K562 (cell line): ENCODE measurements around the gene CPT1B.

Experiments used
- CBX1 ChIP-seq: sonication (generic); IDR thresholded peaks from 2 replicates; pipeline ENCODE4 v1.6.1; 2016; ENCODE audit warnings: antibody characterized with exemption, low read depth, mild to moderate bottlenecking
- CBX2 ChIP-seq: fragments of 200-600 bp; sonication (generic); IDR thresholded peaks from one replicate; pipeline ENCODE4 v1.6.1; 2012; ENCODE audit warnings: mild to moderate bottlenecking, low read length, inconsistent platforms; ENCODE audit not compliant: insufficient read depth, poor library complexity, severe bottlenecking
- CBX5 ChIP-seq: IDR thresholded peaks from 2 replicates; pipeline ENCODE4 v1.6.1; 2014; ENCODE audit warnings: low read depth, borderline replicate concordance
- CTCF ChIP-seq, 3 experiments: IDR thresholded peaks in 2 of 3; conservative IDR thresholded peaks in 1 of 3; 2 replicates each; pipeline ENCODE4 v1.5.1; 2011 to 2012; ENCODE audit warnings: low read length in 3 of 3, mild to moderate bottlenecking in 3 of 3, control low read depth in 2 of 3, improper control_type of control experiment in 1 of 3, inconsistent platforms in 1 of 3, low read depth in 1 of 3, mixed read lengths in 1 of 3, moderate library complexity in 1 of 3; ENCODE audit not compliant: insufficient read depth in 2 of 3
- MTA3 ChIP-seq: fragments of 450-650 bp; formaldehyde crosslinking; IDR thresholded peaks from 2 replicates; pipeline ENCODE4 v1.6.1; 2017; ENCODE audit warnings: mild to moderate bottlenecking, borderline replicate concordance
- POLR2AphosphoS5 ChIP-seq: IDR thresholded peaks from 2 replicates; pipeline ENCODE4 v1.6.1; 2011; ENCODE audit warnings: mild to moderate bottlenecking, low read depth, low read length, moderate library complexity; ENCODE audit not compliant: control insufficient read depth, insufficient read depth
- SP1 ChIP-seq: sonication (generic); formaldehyde crosslinking; IDR thresholded peaks from 2 replicates; pipeline ENCODE4 v1.8.1; 2022; ENCODE audit warnings: mild to moderate bottlenecking, missing genetic modification reagents
- ZNF121 ChIP-seq: sonication (generic); formaldehyde crosslinking; conservative IDR thresholded peaks from 2 replicates; pipeline ENCODE4 v1.8.0; 2022; ENCODE audit warnings: missing genetic modification reagents
- TF ChIP-seq, protein P1 (sequence below): sonication (generic); formaldehyde crosslinking; IDR thresholded peaks from 2 replicates; pipeline ENCODE4 v1.8.1; 2023; ENCODE audit warnings: mild to moderate bottlenecking, missing genetic modification reagents
- TF ChIP-seq, protein P2 (sequence below): IDR thresholded peaks from 2 replicates; pipeline ENCODE4 v1.6.1; 2011; ENCODE audit warnings: borderline replicate concordance, low read depth, mild to moderate bottlenecking, moderate library complexity, low read length; ENCODE audit not compliant: insufficient read depth, poor library complexity, severe bottlenecking
- TF ChIP-seq, protein P3 (sequence below), 2 experiments: fragments of 450-650 bp; formaldehyde crosslinking in 1 of 2; IDR thresholded peaks; 2 replicates each; pipeline versions ENCODE4 v1.4.0 to v1.6.1; 2014 to 2020; ENCODE audit warnings: mild to moderate bottlenecking in 2 of 2, borderline replicate concordance in 1 of 2, low read depth in 1 of 2

- TF ChIP-seq CTCF (IDR thresholded peaks at IDR 0.05 in 2 of 3, conservative IDR thresholded peaks at IDR 0.05 in 1 of 3; ENCODE audit: insufficient read depth in 2 of 3, low read depth in 1 of 3, low read length in 3 of 3) (no peak), CBX2 (no peak), POLR2AphosphoS5 (no peak), CBX1 (no peak), CBX5 (no peak), ZNF121 (no peak), SP1 (CRISPR knock-in tag) (no peak), MTA3 (no peak)
- TF ChIP-seq, protein P1, sequence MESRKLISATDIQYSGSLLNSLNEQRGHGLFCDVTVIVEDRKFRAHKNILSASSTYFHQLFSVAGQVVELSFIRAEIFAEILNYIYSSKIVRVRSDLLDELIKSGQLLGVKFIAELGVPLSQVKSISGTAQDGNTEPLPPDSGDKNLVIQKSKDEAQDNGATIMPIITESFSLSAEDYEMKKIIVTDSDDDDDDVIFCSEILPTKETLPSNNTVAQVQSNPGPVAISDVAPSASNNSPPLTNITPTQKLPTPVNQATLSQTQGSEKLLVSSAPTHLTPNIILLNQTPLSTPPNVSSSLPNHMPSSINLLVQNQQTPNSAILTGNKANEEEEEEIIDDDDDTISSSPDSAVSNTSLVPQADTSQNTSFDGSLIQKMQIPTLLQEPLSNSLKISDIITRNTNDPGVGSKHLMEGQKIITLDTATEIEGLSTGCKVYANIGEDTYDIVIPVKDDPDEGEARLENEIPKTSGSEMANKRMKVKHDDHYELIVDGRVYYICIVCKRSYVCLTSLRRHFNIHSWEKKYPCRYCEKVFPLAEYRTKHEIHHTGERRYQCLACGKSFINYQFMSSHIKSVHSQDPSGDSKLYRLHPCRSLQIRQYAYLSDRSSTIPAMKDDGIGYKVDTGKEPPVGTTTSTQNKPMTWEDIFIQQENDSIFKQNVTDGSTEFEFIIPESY (CRISPR knock-in tag) = no peak
- TF ChIP-seq, protein P2, sequence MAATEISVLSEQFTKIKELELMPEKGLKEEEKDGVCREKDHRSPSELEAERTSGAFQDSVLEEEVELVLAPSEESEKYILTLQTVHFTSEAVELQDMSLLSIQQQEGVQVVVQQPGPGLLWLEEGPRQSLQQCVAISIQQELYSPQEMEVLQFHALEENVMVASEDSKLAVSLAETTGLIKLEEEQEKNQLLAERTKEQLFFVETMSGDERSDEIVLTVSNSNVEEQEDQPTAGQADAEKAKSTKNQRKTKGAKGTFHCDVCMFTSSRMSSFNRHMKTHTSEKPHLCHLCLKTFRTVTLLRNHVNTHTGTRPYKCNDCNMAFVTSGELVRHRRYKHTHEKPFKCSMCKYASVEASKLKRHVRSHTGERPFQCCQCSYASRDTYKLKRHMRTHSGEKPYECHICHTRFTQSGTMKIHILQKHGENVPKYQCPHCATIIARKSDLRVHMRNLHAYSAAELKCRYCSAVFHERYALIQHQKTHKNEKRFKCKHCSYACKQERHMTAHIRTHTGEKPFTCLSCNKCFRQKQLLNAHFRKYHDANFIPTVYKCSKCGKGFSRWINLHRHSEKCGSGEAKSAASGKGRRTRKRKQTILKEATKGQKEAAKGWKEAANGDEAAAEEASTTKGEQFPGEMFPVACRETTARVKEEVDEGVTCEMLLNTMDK = no peak
- TF ChIP-seq, protein P3, sequence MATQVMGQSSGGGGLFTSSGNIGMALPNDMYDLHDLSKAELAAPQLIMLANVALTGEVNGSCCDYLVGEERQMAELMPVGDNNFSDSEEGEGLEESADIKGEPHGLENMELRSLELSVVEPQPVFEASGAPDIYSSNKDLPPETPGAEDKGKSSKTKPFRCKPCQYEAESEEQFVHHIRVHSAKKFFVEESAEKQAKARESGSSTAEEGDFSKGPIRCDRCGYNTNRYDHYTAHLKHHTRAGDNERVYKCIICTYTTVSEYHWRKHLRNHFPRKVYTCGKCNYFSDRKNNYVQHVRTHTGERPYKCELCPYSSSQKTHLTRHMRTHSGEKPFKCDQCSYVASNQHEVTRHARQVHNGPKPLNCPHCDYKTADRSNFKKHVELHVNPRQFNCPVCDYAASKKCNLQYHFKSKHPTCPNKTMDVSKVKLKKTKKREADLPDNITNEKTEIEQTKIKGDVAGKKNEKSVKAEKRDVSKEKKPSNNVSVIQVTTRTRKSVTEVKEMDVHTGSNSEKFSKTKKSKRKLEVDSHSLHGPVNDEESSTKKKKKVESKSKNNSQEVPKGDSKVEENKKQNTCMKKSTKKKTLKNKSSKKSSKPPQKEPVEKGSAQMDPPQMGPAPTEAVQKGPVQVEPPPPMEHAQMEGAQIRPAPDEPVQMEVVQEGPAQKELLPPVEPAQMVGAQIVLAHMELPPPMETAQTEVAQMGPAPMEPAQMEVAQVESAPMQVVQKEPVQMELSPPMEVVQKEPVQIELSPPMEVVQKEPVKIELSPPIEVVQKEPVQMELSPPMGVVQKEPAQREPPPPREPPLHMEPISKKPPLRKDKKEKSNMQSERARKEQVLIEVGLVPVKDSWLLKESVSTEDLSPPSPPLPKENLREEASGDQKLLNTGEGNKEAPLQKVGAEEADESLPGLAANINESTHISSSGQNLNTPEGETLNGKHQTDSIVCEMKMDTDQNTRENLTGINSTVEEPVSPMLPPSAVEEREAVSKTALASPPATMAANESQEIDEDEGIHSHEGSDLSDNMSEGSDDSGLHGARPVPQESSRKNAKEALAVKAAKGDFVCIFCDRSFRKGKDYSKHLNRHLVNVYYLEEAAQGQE (IDR thresholded peaks at IDR 0.05; ENCODE audit: borderline replicate concordance) = no peak
- TF ChIP-seq, protein P3 (CRISPR knock-in tag; IDR thresholded peaks at IDR 0.05; ENCODE audit: low read depth) = no peak
Measured at GRCh38 chr22:50597097-50597496, 18.9 kb upstream of the CPT1B start.
